Breast epithelium (tissue), 4 donors: ENCODE measurements around the gene FFAR4. TPM values are rescaled to one million over a fixed set of nuclear protein-coding genes. Genes with fewer than 3 reads are reported as not detected.

Experiments used
- DNase-seq, 2 donors: peaks; one replicate each; pipeline ENCODE4 v3.0.0-alpha.2; 2019; ENCODE audit warnings: low spot score in 2 of 2
- H3K27ac ChIP-seq, 2 donors: fragments of 200-600 bp; sonication (generic) in 1 of 2; one replicate each; pipeline ENCODE4 v1.5.1; 2016 to 2019; ENCODE audit warnings: mild to moderate bottlenecking in 1 of 2
- H3K27me3 ChIP-seq, 2 donors: fragments of 200-600 bp; sonication (generic) in 1 of 2; one replicate each; pipeline versions ENCODE4 v1.5.1 to v1.6.0; 2017 to 2019; ENCODE audit warnings: control low read depth in 1 of 2, mild to moderate bottlenecking in 1 of 2
- H3K36me3 ChIP-seq: fragments of 200-600 bp; one replicate; pipeline ENCODE4 v1.5.1; 2019
- H3K4me1 ChIP-seq, 2 donors: fragments of 200-600 bp; sonication (generic); one replicate each; pipeline ENCODE4 v1.5.1; 2016 to 2019; ENCODE audit warnings: control low read depth in 1 of 2
- H3K4me3 ChIP-seq, 3 donors: fragments of 200-600 bp; sonication (generic); 1 replicate in 2 of 3; 2 replicates in 1 of 3; pipeline ENCODE4 v1.5.1; 2016 to 2019; ENCODE audit warnings: mild to moderate bottlenecking in 3 of 3, moderate library complexity in 2 of 3
- H3K9me3 ChIP-seq, 2 donors: fragments of 200-600 bp; sonication (generic) in 1 of 2; one replicate each; pipeline ENCODE4 v1.5.1; 2016 to 2019; ENCODE audit warnings: control low read depth in 1 of 2
- CTCF ChIP-seq, 3 donors: fragments of 450-650 bp; IDR thresholded peaks; one replicate each; pipeline ENCODE4 v1.5.1; 2016 to 2017; ENCODE audit warnings: antibody characterized with exemption in 3 of 3, mild to moderate bottlenecking in 3 of 3, moderate library complexity in 3 of 3
- POLR2A ChIP-seq: fragments of 450-650 bp; IDR thresholded peaks from one replicate; pipeline ENCODE4 v1.6.1; 2016; ENCODE audit warnings: antibody characterized with exemption, mild to moderate bottlenecking, moderate library complexity
- POLR2AphosphoS5 ChIP-seq, 3 donors: sonication (generic); formaldehyde crosslinking; IDR thresholded peaks; one replicate each; pipeline ENCODE4 v1.6.1; 2017; ENCODE audit warnings: antibody characterized with exemption in 3 of 3
- intact Hi-C: fragments of 100-400 bp; cut with DNase I; formaldehyde crosslinking; loops from one replicate; pipeline ENCODE4 v1.15.1; 2023; ENCODE audit warnings: low total_unique reads
- total RNA-seq, 3 donors: library from RNA; depleted of rRNA; stranded (reverse); fragments of >200 nt; gene quantifications; one replicate each; pipeline ENCODE4 v1.1.0, GENCODE V29; 2016

The FFAR4 gene
- total RNA-seq, 3 donors from 2014 or later: 0.33 to 2.9 (median 1.0) TPM

- H3K27me3 ChIP-seq: peaks cover 0 to 7% of the 10 kb centered on the region in 2 donors
- no peaks in the 10 kb centered on the region for H3K36me3 ChIP-seq
- intact Hi-C loops: no loop called here
- no peak overlapping the region for H3K27ac ChIP-seq
- TF ChIP-seq CTCF (IDR thresholded peaks at IDR 0.05) (no peak), POLR2AphosphoS5 (IDR thresholded peaks at IDR 0.05) (no peak), POLR2A (no peak)
- no peak for DNase-seq
- H3K4me3 ChIP-seq: no peak overlapping the region
- H3K9me3 ChIP-seq: no peaks in the 10 kb centered on the region
- H3K4me1 ChIP-seq: no peaks in the 10 kb centered on the region
Measured at GRCh38 chr10:93608421-93608820, 42.0 kb downstream of the FFAR4 start.

DNA sequence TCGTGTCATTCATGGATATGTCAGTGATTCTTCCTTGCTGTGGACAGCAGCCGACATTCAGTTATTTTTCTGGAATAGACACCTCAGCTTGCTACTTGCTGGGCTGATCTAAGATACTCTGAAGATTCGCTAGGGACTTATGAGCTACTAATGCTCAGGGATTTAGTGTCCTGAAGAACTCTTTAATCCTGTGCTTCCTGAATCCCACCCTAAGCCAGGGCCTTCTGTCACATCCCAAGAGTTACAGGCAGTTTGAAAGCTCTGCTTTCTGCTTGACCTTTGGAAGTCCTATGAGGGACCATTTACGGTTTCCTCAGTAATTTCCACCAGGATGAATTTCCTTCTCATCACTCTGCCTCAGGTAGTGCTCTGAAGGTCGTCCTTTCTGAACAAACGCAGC lies 45.8 kb downstream of the FFAR4 start, which contains the start of gene PDE6C:
Gene PDE6C, plus strand, starts transcription at position 227 of the 400 bp plus-strand sequence. CDS start 189 bp downstream, outside the sequence.
- no peak within 1 kb of the TSS for H3K4me3 ChIP-seq
- H3K9me3 ChIP-seq: no peaks in the 10 kb centered on the region
- H3K36me3 ChIP-seq: no peaks in the 10 kb centered on the region
- no peaks in the 10 kb centered on the region for H3K4me1 ChIP-seq
- intact Hi-C loops: no loop called here
- TF ChIP-seq POLR2A (no peak), CTCF (IDR thresholded peaks at IDR 0.05) (no peak), POLR2AphosphoS5 (IDR thresholded peaks at IDR 0.05) (no peak)
- H3K27me3 ChIP-seq: no peaks in the 10 kb centered on the region
- no peak for DNase-seq
- H3K27ac ChIP-seq: no peak within 1 kb of the TSS

DNA sequence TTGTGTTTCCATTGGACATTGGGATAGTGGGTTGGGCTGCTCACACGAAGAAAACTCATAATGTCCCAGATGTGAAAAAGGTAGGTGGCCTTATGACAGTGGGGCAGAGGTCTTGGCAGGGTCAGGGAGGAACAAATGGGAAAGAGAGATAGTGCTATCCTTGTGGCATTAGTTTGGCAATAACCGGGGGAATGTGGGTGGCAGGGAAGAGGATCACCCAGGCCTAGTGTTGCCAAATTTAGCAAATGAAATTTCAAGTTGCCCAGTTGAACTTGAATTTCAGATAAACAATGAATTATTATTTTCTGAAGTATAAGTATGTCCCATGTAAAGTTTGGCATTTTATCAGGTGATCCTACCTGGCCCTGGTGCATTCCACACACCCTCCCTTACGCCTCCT lies 46.7 kb downstream of the FFAR4 start:
- TF ChIP-seq POLR2AphosphoS5 (IDR thresholded peaks at IDR 0.05) (no peak), CTCF (IDR thresholded peaks at IDR 0.05) (no peak), POLR2A (no peak)
- Histone ChIP-seq H3K36me3 (no peaks in the 10 kb centered on the region), H3K27ac (no peak overlapping the region), H3K27me3 (no peaks in the 10 kb centered on the region), H3K4me3 (no peak overlapping the region), H3K4me1 (no peaks in the 10 kb centered on the region), H3K9me3 (no peaks in the 10 kb centered on the region)
- DNase-seq: no peak
- intact Hi-C loops: no loop called here

- DNase-seq: no peak
- no peak for TF ChIP-seq CTCF (IDR thresholded peaks at IDR 0.05)
- TF ChIP-seq POLR2AphosphoS5 (IDR thresholded peaks at IDR 0.05): no peak
- no peak for TF ChIP-seq POLR2A
- no peak overlapping the region for H3K27ac ChIP-seq
- H3K27me3 ChIP-seq: no peaks in the 10 kb centered on the region
- H3K36me3 ChIP-seq: no peaks in the 10 kb centered on the region
- intact Hi-C loops: no loop called here
- no peak overlapping the region for H3K4me3 ChIP-seq
- H3K9me3 ChIP-seq: no peaks in the 10 kb centered on the region
- no peaks in the 10 kb centered on the region for H3K4me1 ChIP-seq
Measured at GRCh38 chr10:93614101-93614825, 47.8 kb downstream of the FFAR4 start.

DNA sequence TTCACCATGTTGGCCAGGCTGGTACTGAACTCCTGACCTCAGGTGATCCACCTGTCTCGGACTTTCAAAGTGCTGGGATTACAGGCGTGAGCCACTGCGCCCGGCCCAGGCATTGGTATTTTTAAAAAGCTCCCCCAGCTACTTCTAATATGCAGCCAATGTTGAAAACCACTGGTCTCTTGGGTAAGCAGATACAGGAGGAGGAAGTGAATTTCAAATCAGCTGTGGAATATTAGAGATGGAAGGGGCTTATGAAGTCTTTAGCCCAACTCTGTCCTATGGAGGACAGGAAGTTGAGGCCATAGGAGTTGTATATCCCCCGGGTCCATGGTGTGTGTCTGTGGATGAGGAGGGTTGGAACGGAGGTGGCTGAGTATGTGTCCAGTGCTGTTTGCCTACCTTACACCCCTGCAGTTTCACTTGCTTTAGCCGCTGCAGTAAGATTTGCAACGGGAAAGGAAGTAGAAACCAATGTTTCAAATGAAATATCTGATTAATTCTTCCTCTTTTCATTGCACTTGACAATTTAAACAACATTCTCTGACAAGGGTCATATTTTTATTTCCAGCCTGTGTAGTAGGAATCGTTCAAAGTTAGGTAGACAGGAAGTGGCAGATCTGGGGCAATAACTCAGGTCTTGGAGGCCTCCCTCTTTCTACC lies 49.2 kb downstream of the FFAR4 start:
- no peak for DNase-seq
- H3K4me1 ChIP-seq: no peaks in the 10 kb centered on the region
- intact Hi-C loops: no loop called here
- no peak overlapping the region for H3K4me3 ChIP-seq
- TF ChIP-seq POLR2AphosphoS5 (IDR thresholded peaks at IDR 0.05) (no peak), CTCF (IDR thresholded peaks at IDR 0.05) (no peak), POLR2A (no peak)
- H3K9me3 ChIP-seq: no peaks in the 10 kb centered on the region
- no peak overlapping the region for H3K27ac ChIP-seq
- no peaks in the 10 kb centered on the region for H3K36me3 ChIP-seq
- no peaks in the 10 kb centered on the region for H3K27me3 ChIP-seq
